K562 (cell line): ENCODE data around the gene TRERF1. TPM values are rescaled to one million over a fixed set of nuclear protein-coding genes. Genes with fewer than 3 reads are reported as not detected.

ENCODE experiments used
- ATAC-seq: fragments of 200-7000 bp; cut with Tn5 transposase; 3 replicates; pipeline ENCODE4 v1.9.1; 2020; ENCODE audit warnings: moderate library complexity
- BruUV-seq: library from RNA; stranded (reverse); fragments of 400-500 nt; replicated peaks from 2 replicates; lab custom pipeline; 2021; lab: Mats Ljungman, UMichigan
- CTCF ChIA-PET: fragments of 300-600 bp; formaldehyde crosslinking; extraction: SDS; loops from one replicate; lab custom pipeline; 2021; ENCODE audit warnings: low intra/inter-chr PET ratio; lab: Yijun Ruan, JAX
- POLR2A ChIA-PET: fragments of 300-600, 350-650 bp; sonication (Branson Sonifier 250); formaldehyde crosslinking; extraction: SDS; loops from one replicate; lab custom pipeline; 2021; ENCODE audit warnings: antibody characterized with exemption, inconsistent platforms; lab: Yijun Ruan, JAX
- DNase-seq, 4 experiments: peaks; one replicate each; pipeline versions ENCODE4 v3.0.0 to v3.0.0-alpha.2; 2011 to 2018; ENCODE audit warnings: low spot score in 3 of 4, mixed read lengths in 3 of 4; ENCODE audit errors: extremely low read depth in 1 of 4
- FAIRE-seq: peaks from 2 replicates; lab custom pipeline; 2011; peaks lifted over from hg19 to GRCh38; lab: Jason Lieb, UNC
- H2AFZ ChIP-seq: 2 replicates; pipeline ENCODE4 v1.6.0; 2011; ENCODE audit warnings: low read depth, low read length, control low read depth, inconsistent platforms
- H3K27ac ChIP-seq: fragments of 200-600 bp; 3 replicates; pipeline ENCODE4 v1.8.0; 2011; ENCODE audit warnings: low read depth, mild to moderate bottlenecking, control low read depth, inconsistent platforms, low read length, moderate library complexity, mixed read lengths; ENCODE audit errors: extremely low read depth
- H3K27me3 ChIP-seq, 2 experiments: fragments of 300-600 bp in 1 of 2; 2 replicates in 1 of 2; 3 replicates in 1 of 2; pipeline versions ENCODE4 v1.6.0 to v1.8.0; 2011; ENCODE audit warnings: inconsistent platforms in 2 of 2, low read length in 2 of 2, mild to moderate bottlenecking in 1 of 2, mixed read lengths in 1 of 2, moderate library complexity in 1 of 2; ENCODE audit not compliant: control insufficient read depth in 2 of 2, insufficient read depth in 2 of 2
- H3K36me3 ChIP-seq: fragments of 300-600 bp; 3 replicates; pipeline ENCODE4 v1.8.0; 2011; ENCODE audit warnings: mild to moderate bottlenecking, low read length, inconsistent platforms; ENCODE audit not compliant: control insufficient read depth, insufficient read depth
- H3K4me1 ChIP-seq, 2 experiments: fragments of 200-600 bp in 1 of 2; replicated peaks in 1 of 2; 2 replicates in 1 of 2; 3 replicates in 1 of 2; pipeline versions ENCODE4 v1.5.1 to v1.8.0; 2011; ENCODE audit warnings: inconsistent platforms in 2 of 2, low read length in 2 of 2, mild to moderate bottlenecking in 1 of 2, mixed read lengths in 1 of 2, moderate library complexity in 1 of 2; ENCODE audit not compliant: control insufficient read depth in 2 of 2, insufficient read depth in 2 of 2
- H3K4me2 ChIP-seq: 2 replicates; pipeline ENCODE4 v1.6.1; 2011; ENCODE audit warnings: low read length, control low read depth, inconsistent platforms, mixed read lengths; ENCODE audit not compliant: insufficient read depth
- H3K4me3 ChIP-seq: fragments of 200-600 bp; sonication (generic), shearing (Covaris generic); 2 replicates; pipeline ENCODE4 v1.5.1; 2016; ENCODE audit warnings: control low read depth, inconsistent platforms
- H3K79me2 ChIP-seq: fragments of 200-600 bp; 3 replicates; pipeline ENCODE4 v1.8.0; 2011; ENCODE audit warnings: low read length, inconsistent platforms; ENCODE audit not compliant: control insufficient read depth, insufficient read depth
- H3K9ac ChIP-seq, 2 experiments: 2 replicates each; pipeline versions ENCODE4 v1.6.0 to v1.6.1; 2011; ENCODE audit warnings: low read depth in 2 of 2, low read length in 2 of 2, control low read depth in 1 of 2, inconsistent platforms in 1 of 2, mild to moderate bottlenecking in 1 of 2, mixed read lengths in 1 of 2; ENCODE audit not compliant: insufficient read depth in 1 of 2
- H3K9me1 ChIP-seq: one replicate; pipeline ENCODE4 v1.6.0; 2011; ENCODE audit warnings: inconsistent platforms, mild to moderate bottlenecking, low read length, moderate library complexity; ENCODE audit not compliant: control insufficient read depth, insufficient read depth
- H3K9me3 ChIP-seq: replicated peaks from 2 replicates; pipeline ENCODE4 v1.5.1; 2011; ENCODE audit warnings: low read depth, low read length, inconsistent platforms; ENCODE audit not compliant: control insufficient read depth, insufficient read depth
- H4K20me1 ChIP-seq: replicated peaks from 2 replicates; pipeline ENCODE4 v1.6.1; 2011; ENCODE audit warnings: low read length, inconsistent platforms, mixed read lengths; ENCODE audit not compliant: control insufficient read depth, insufficient read depth
- CEBPG ChIP-seq, 3 experiments: fragments of 200-800 bp in 1 of 3; sonication (Bioruptor generic) in 1 of 3; sonication (generic) in 1 of 3; formaldehyde crosslinking in 1 of 3; IDR thresholded peaks in 2 of 3; conservative IDR thresholded peaks in 1 of 3; 2 replicates each; pipeline versions ENCODE4 v1.6.1 to v1.8.0; 2016 to 2022; ENCODE audit warnings: missing compliant biosample characterization in 2 of 3, missing genetic modification characterization in 2 of 3, mild to moderate bottlenecking in 1 of 3, missing genetic modification reagents in 1 of 3
- CLOCK ChIP-seq: fragments of 250-450 bp; sonication (Bioruptor Pico); IDR thresholded peaks from 2 replicates; pipeline ENCODE4 v1.4.0; 2020; ENCODE audit warnings: mild to moderate bottlenecking, moderate library complexity, borderline replicate concordance
- KAT2B ChIP-seq: IDR thresholded peaks from one replicate; pipeline ENCODE4 v1.6.1; 2012; ENCODE audit warnings: low read depth, mild to moderate bottlenecking, control low read depth, inconsistent platforms, low read length, moderate library complexity
- LEF1 ChIP-seq: fragments of 450-650 bp; IDR thresholded peaks from 2 replicates; pipeline ENCODE4 v1.6.1; 2016; ENCODE audit warnings: mild to moderate bottlenecking
- NFIC ChIP-seq: fragments of 450-650 bp; IDR thresholded peaks from 2 replicates; pipeline ENCODE4 v1.6.1; 2017; ENCODE audit warnings: mild to moderate bottlenecking, inconsistent platforms
- WGBS: fragments of 100-300 bp; shearing (Covaris generic); methylation state at CpG from one replicate; pipeline ENCODE4 v1.1.6; 2016; ENCODE audit warnings: low coverage, mixed read lengths; ENCODE audit not compliant: insufficient coverage; ENCODE audit errors: missing lambda C conversion rate; 5-methylcytosine and 5-hydroxymethylcytosine counted together
- in situ Hi-C: fragments of 300-500 bp; cut with MboI; formaldehyde crosslinking; loops from 4 replicates; pipeline ENCODE4 v1.15.0; 2018; ENCODE audit warnings: inconsistent platforms, mixed read lengths
- intact Hi-C: fragments of 100-400 bp; cut with micrococcal nuclease; formaldehyde crosslinking; loops from 2 replicates; pipeline ENCODE4 v1.14.2; 2022
- polyA plus RNA-seq, 8 experiments: library from polyadenylated mRNA; depleted of rRNA in 4 of 8; stranded (reverse) in 5 of 8; unstranded in 3 of 8; fragments of >200 nt; fragmentation: Nextera tagmentation in 2 of 8; fragmentation: Illumina TruSeq in 1 of 8; extraction: Ambion mirVana in 2 of 8; extraction: Trizol in 1 of 8; gene quantifications; 2 replicates each; pipeline versions ENCODE4 v1.2.1 to v1.2.3, GENCODE V29; 2011 to 2014; ENCODE audit warnings: inconsistent platforms in 1 of 8, missing spikeins in 1 of 8
- total RNA-seq, 7 experiments: library from RNA; depleted of rRNA in 6 of 7; stranded (reverse); fragments of >200 nt in 6 of 7; fragmentation: Illumina TruSeq in 2 of 7; extraction: Trizol in 2 of 7; gene quantifications; 2 replicates each; pipeline versions ENCODE4 v1.2.1 to v1.2.3, GENCODE V29; 2011 to 2021; ENCODE audit warnings: low replicate concordance in 1 of 7

The TRERF1 gene
- total and polyA plus RNA-seq, 9 of the 15 experiments (the other 6 are each of a cell fraction or from before 2014, with no cell fraction given), result 0.04 to 0.20 (median 0.07) TPM; not detected in 3

DNA sequence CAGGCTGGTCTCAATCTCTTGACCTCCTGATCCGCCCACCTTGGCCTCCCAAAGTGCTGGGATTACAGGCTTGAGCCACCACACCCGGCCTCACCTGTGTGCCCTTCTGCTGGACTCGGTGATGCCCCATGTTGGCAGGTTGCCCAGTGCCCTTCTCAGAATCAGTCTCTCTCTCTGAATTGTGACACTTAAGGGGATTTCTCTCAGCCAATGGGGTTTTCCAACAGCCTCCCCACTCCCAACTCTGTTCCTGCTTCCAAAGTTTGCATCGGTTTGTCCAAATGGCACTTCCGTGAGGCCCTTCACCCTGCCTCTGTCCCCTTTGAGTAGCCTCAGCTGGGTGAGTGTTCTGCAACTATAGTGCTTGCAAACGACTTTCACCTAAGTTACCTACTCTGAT, 230.9 kb downstream of the TRERF1 start:
- Histone ChIP-seq H3K79me2 (peaks cover 18% of the 10 kb centered on the region), H3K4me2 (no peak overlapping the region), H2AFZ (peak overlapping the region; percentile 61), H3K9me1 (no peaks in the 10 kb centered on the region), H3K4me1 (peaks cover 5% of the 10 kb centered on the region in 2 experiments; a peak in 3 of 5 replicates), H3K27me3 (no peaks in the 10 kb centered on the region), H3K36me3 (no peaks in the 10 kb centered on the region), H3K4me3 (no peak overlapping the region), H3K9ac (no peak overlapping the region), H4K20me1 (no peaks in the 10 kb centered on the region), H3K27ac (no peak overlapping the region), H3K9me3 (no peaks in the 10 kb centered on the region)
- TF ChIP-seq CLOCK (CRISPR knock-in tag) (no peak), NFIC (peak; percentile 50; the same call in 1 of the 2 replicates), LEF1 (no peak), CEBPG (CRISPR knock-in tag; IDR thresholded peaks at IDR 0.05) (0 out of 2 replicates have a peak, but pooled peaks have one; percentile 15), CEBPG (tag; conservative IDR thresholded peaks at IDR 0.05 in 1 of 2, IDR thresholded peaks at IDR 0.05 in 1 of 2) (no peak), KAT2B (no peak)
- DNase-seq (no peak), ATAC-seq (no peak), FAIRE-seq (no peak)
- BruUV-seq, result no TSS peak
- ChIA-PET CTCF (no interaction called here), POLR2A (interaction anchor here (0.6 kb wide), 2 partner anchors 129 to 732 kb away, joined by 3 to 4 read pairs; no protein-coding TSS in a partner anchor)
- 53% methylated on average over 6 of the region's 6 CpGs for WGBS
- in situ Hi-C loops, result loop anchor here (10.0 kb wide), 1 partner anchor 436 kb away; the partner anchor contains the start of genes PRICKLE4 and TOMM6
- intact Hi-C loops, result no loop called here
